K562 (cell line): ENCODE data around the gene FAM120B. TPM values are rescaled to one million over a fixed set of nuclear protein-coding genes. Genes with fewer than 3 reads are reported as not detected.

Source experiments
- ATAC-seq: fragments of 200-7000 bp; cut with Tn5 transposase; 3 replicates; pipeline ENCODE4 v1.9.1; 2020; ENCODE audit warnings: moderate library complexity
- BruUV-seq: library from RNA; stranded (reverse); fragments of 400-500 nt; replicated peaks from 2 replicates; lab custom pipeline; 2021; lab: Mats Ljungman, UMichigan
- CTCF ChIA-PET: fragments of 300-600 bp; formaldehyde crosslinking; extraction: SDS; loops from one replicate; lab custom pipeline; 2021; ENCODE audit warnings: low intra/inter-chr PET ratio; lab: Yijun Ruan, JAX
- POLR2A ChIA-PET: fragments of 300-600, 350-650 bp; sonication (Branson Sonifier 250); formaldehyde crosslinking; extraction: SDS; loops from one replicate; lab custom pipeline; 2021; ENCODE audit warnings: antibody characterized with exemption, inconsistent platforms; lab: Yijun Ruan, JAX
- DNase-seq, 4 experiments: peaks; one replicate each; pipeline versions ENCODE4 v3.0.0 to v3.0.0-alpha.2; 2011 to 2018; ENCODE audit warnings: low spot score in 3 of 4, mixed read lengths in 3 of 4; ENCODE audit errors: extremely low read depth in 1 of 4
- FAIRE-seq: peaks from 2 replicates; lab custom pipeline; 2011; peaks lifted over from hg19 to GRCh38; lab: Jason Lieb, UNC
- H2AFZ ChIP-seq: 2 replicates; pipeline ENCODE4 v1.6.0; 2011; ENCODE audit warnings: low read depth, low read length, control low read depth, inconsistent platforms
- H3K27ac ChIP-seq: fragments of 200-600 bp; 3 replicates; pipeline ENCODE4 v1.8.0; 2011; ENCODE audit warnings: low read depth, mild to moderate bottlenecking, control low read depth, inconsistent platforms, low read length, moderate library complexity, mixed read lengths; ENCODE audit errors: extremely low read depth
- H3K27me3 ChIP-seq, 2 experiments: fragments of 300-600 bp in 1 of 2; 2 replicates in 1 of 2; 3 replicates in 1 of 2; pipeline versions ENCODE4 v1.6.0 to v1.8.0; 2011; ENCODE audit warnings: inconsistent platforms in 2 of 2, low read length in 2 of 2, mild to moderate bottlenecking in 1 of 2, mixed read lengths in 1 of 2, moderate library complexity in 1 of 2; ENCODE audit not compliant: control insufficient read depth in 2 of 2, insufficient read depth in 2 of 2
- H3K36me3 ChIP-seq: fragments of 300-600 bp; 3 replicates; pipeline ENCODE4 v1.8.0; 2011; ENCODE audit warnings: mild to moderate bottlenecking, low read length, inconsistent platforms; ENCODE audit not compliant: control insufficient read depth, insufficient read depth
- H3K4me1 ChIP-seq, 2 experiments: fragments of 200-600 bp in 1 of 2; replicated peaks in 1 of 2; 2 replicates in 1 of 2; 3 replicates in 1 of 2; pipeline versions ENCODE4 v1.5.1 to v1.8.0; 2011; ENCODE audit warnings: inconsistent platforms in 2 of 2, low read length in 2 of 2, mild to moderate bottlenecking in 1 of 2, mixed read lengths in 1 of 2, moderate library complexity in 1 of 2; ENCODE audit not compliant: control insufficient read depth in 2 of 2, insufficient read depth in 2 of 2
- H3K4me2 ChIP-seq: 2 replicates; pipeline ENCODE4 v1.6.1; 2011; ENCODE audit warnings: low read length, control low read depth, inconsistent platforms, mixed read lengths; ENCODE audit not compliant: insufficient read depth
- H3K4me3 ChIP-seq: fragments of 200-600 bp; sonication (generic), shearing (Covaris generic); 2 replicates; pipeline ENCODE4 v1.5.1; 2016; ENCODE audit warnings: control low read depth, inconsistent platforms
- H3K79me2 ChIP-seq: fragments of 200-600 bp; 3 replicates; pipeline ENCODE4 v1.8.0; 2011; ENCODE audit warnings: low read length, inconsistent platforms; ENCODE audit not compliant: control insufficient read depth, insufficient read depth
- H3K9ac ChIP-seq, 2 experiments: 2 replicates each; pipeline versions ENCODE4 v1.6.0 to v1.6.1; 2011; ENCODE audit warnings: low read depth in 2 of 2, low read length in 2 of 2, control low read depth in 1 of 2, inconsistent platforms in 1 of 2, mild to moderate bottlenecking in 1 of 2, mixed read lengths in 1 of 2; ENCODE audit not compliant: insufficient read depth in 1 of 2
- H3K9me1 ChIP-seq: one replicate; pipeline ENCODE4 v1.6.0; 2011; ENCODE audit warnings: inconsistent platforms, mild to moderate bottlenecking, low read length, moderate library complexity; ENCODE audit not compliant: control insufficient read depth, insufficient read depth
- H3K9me3 ChIP-seq: replicated peaks from 2 replicates; pipeline ENCODE4 v1.5.1; 2011; ENCODE audit warnings: low read depth, low read length, inconsistent platforms; ENCODE audit not compliant: control insufficient read depth, insufficient read depth
- H4K20me1 ChIP-seq: replicated peaks from 2 replicates; pipeline ENCODE4 v1.6.1; 2011; ENCODE audit warnings: low read length, inconsistent platforms, mixed read lengths; ENCODE audit not compliant: control insufficient read depth, insufficient read depth
- CREB1 ChIP-seq, 2 experiments: sonication (generic) in 1 of 2; formaldehyde crosslinking in 1 of 2; IDR thresholded peaks; 2 replicates each; pipeline versions ENCODE4 v1.6.1 to v1.8.0; 2012 to 2022; ENCODE audit warnings: inconsistent platforms in 1 of 2, mild to moderate bottlenecking in 1 of 2, missing genetic modification reagents in 1 of 2, moderate library complexity in 1 of 2
- EP300 ChIP-seq: IDR thresholded peaks from 2 replicates; pipeline ENCODE4 v1.6.1; 2012; ENCODE audit warnings: low read length, improper control_type of control experiment
- NONO ChIP-seq, 2 experiments: fragments of 200-400 bp in 1 of 2; fragments of 450-650 bp in 1 of 2; formaldehyde crosslinking in 1 of 2; IDR thresholded peaks; 2 replicates each; pipeline ENCODE4 v1.6.1; 2017; ENCODE audit warnings: low read depth in 2 of 2, mild to moderate bottlenecking in 2 of 2, moderate library complexity in 2 of 2, low read length in 1 of 2
- SMARCA4 ChIP-seq: fragments of 450-650 bp; IDR thresholded peaks from 2 replicates; pipeline ENCODE4 v1.6.1; 2016
- TAF9B ChIP-seq: fragments of 450-650 bp; IDR thresholded peaks from 2 replicates; pipeline ENCODE4 v1.6.1; 2018; ENCODE audit warnings: mild to moderate bottlenecking; ENCODE audit not compliant: partially characterized antibody
- ZBED1 ChIP-seq: IDR thresholded peaks from 2 replicates; pipeline ENCODE4 v1.6.1; 2014
- ZNF41 ChIP-seq: fragments of 250-450 bp; sonication (Bioruptor Pico); conservative IDR thresholded peaks from 2 replicates; pipeline ENCODE4 v1.4.0; 2020; ENCODE audit warnings: mild to moderate bottlenecking
- ZNF589 ChIP-seq: fragments of 200-800 bp; sonication (Bioruptor generic); IDR thresholded peaks from 2 replicates; pipeline ENCODE4 v1.6.1; 2016; ENCODE audit warnings: low read depth, missing genetic modification characterization, missing compliant biosample characterization
- ZNF785 ChIP-seq: fragments of 250-450 bp; sonication (Bioruptor Pico); IDR thresholded peaks from 2 replicates; pipeline ENCODE4 v1.4.0; 2020; ENCODE audit warnings: mild to moderate bottlenecking
- WGBS: fragments of 100-300 bp; shearing (Covaris generic); methylation state at CpG from one replicate; pipeline ENCODE4 v1.1.6; 2016; ENCODE audit warnings: low coverage, mixed read lengths; ENCODE audit not compliant: insufficient coverage; ENCODE audit errors: missing lambda C conversion rate; 5-methylcytosine and 5-hydroxymethylcytosine counted together
- in situ Hi-C: fragments of 300-500 bp; cut with MboI; formaldehyde crosslinking; loops from 4 replicates; pipeline ENCODE4 v1.15.0; 2018; ENCODE audit warnings: inconsistent platforms, mixed read lengths
- intact Hi-C: fragments of 100-400 bp; cut with micrococcal nuclease; formaldehyde crosslinking; loops from 2 replicates; pipeline ENCODE4 v1.14.2; 2022
- polyA plus RNA-seq, 8 experiments: library from polyadenylated mRNA; depleted of rRNA in 4 of 8; stranded (reverse) in 5 of 8; unstranded in 3 of 8; fragments of >200 nt; fragmentation: Nextera tagmentation in 2 of 8; fragmentation: Illumina TruSeq in 1 of 8; extraction: Ambion mirVana in 2 of 8; extraction: Trizol in 1 of 8; gene quantifications; 2 replicates each; pipeline versions ENCODE4 v1.2.1 to v1.2.3, GENCODE V29; 2011 to 2014; ENCODE audit warnings: inconsistent platforms in 1 of 8, missing spikeins in 1 of 8
- total RNA-seq, 7 experiments: library from RNA; depleted of rRNA in 6 of 7; stranded (reverse); fragments of >200 nt in 6 of 7; fragmentation: Illumina TruSeq in 2 of 7; extraction: Trizol in 2 of 7; gene quantifications; 2 replicates each; pipeline versions ENCODE4 v1.2.1 to v1.2.3, GENCODE V29; 2011 to 2021; ENCODE audit warnings: low replicate concordance in 1 of 7
- TF ChIP-seq, protein P1 (sequence below), 2 experiments: IDR thresholded peaks; 2 replicates each; pipeline ENCODE4 v1.6.1; 2011; ENCODE audit warnings: borderline replicate concordance in 1 of 2, control low read depth in 1 of 2, low read depth in 1 of 2, low read length in 1 of 2, mild to moderate bottlenecking in 1 of 2, mixed read lengths in 1 of 2, moderate library complexity in 1 of 2; ENCODE audit not compliant: insufficient read depth in 1 of 2, insufficient read length in 1 of 2, poor library complexity in 1 of 2, severe bottlenecking in 1 of 2; ENCODE audit errors: extremely low read depth in 1 of 2
- TF ChIP-seq, protein P2 (sequence below), 3 experiments: fragments of 200-800 bp in 1 of 3; fragments of 250-450 bp in 1 of 3; fragments of 450-650 bp in 1 of 3; sonication (Bioruptor Pico) in 1 of 3; sonication (Bioruptor generic) in 1 of 3; formaldehyde crosslinking in 1 of 3; IDR thresholded peaks; 2 replicates each; pipeline versions ENCODE4 v1.6.1 to v1.8.0; 2016 to 2022; ENCODE audit warnings: mild to moderate bottlenecking in 2 of 3, missing genetic modification characterization in 2 of 3, missing compliant biosample characterization in 1 of 3, moderate library complexity in 1 of 3
- TF ChIP-seq, protein P3 (sequence below): fragments of 450-650 bp; IDR thresholded peaks from 2 replicates; pipeline ENCODE4 v1.7.1; 2018; ENCODE audit warnings: mild to moderate bottlenecking, low read depth; ENCODE audit not compliant: partially characterized antibody
- TF ChIP-seq, protein P4 (sequence below): conservative IDR thresholded peaks from 2 replicates; pipeline ENCODE4 v1.6.1; 2011; ENCODE audit warnings: low read depth, mild to moderate bottlenecking, low read length; ENCODE audit not compliant: control insufficient read depth

Gene FAM120B
- total and polyA plus RNA-seq, 9 of the 15 experiments (the other 6 are each of a cell fraction or from before 2014, with no cell fraction given): 3.5 to 22.6 (median 14.7) TPM

DNA sequence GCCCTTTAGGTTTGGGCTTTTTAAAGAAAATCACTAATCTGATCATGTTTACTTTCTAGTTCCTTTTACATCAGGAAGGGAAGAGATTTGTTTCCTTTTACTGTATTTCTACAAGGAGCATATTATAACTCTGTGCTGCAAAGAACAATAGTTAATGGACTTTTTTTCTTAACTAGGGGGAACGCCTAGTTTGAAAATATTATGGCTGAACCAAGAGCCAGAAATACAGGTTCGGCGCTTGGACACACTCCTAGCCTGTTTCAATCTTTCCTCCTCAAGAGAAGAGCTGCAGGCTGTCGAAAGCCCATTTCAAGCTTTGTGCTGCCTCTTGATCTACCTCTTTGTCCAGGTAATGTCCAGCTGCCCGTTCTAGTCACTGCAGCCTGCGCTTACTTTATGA, 41.4 kb downstream of the FAM120B start:
- BruUV-seq: no TSS peak
- POLR2A ChIA-PET: interaction anchor here (0.5 to 1.0 kb wide), 2 partner anchors 37 to 460 kb away, joined by 3 to 4 read pairs; no protein-coding TSS in a partner anchor
- no peaks in the 10 kb centered on the region; a peak in 2 of 5 replicates for H3K4me1 ChIP-seq
- TF ChIP-seq ZBED1: no peak
- TF ChIP-seq CREB1 (IDR thresholded peaks at IDR 0.05): no peak
- TF ChIP-seq CREB1 (CRISPR knock-in tag; IDR thresholded peaks at IDR 0.05): no peak
- TF ChIP-seq NONO (IDR thresholded peaks at IDR 0.05; ENCODE audit: low read depth in 2 of 2, low read length in 1 of 2): no peak
- no peak for TF ChIP-seq ZNF785
- no peak for TF ChIP-seq TAF9B
- TF ChIP-seq, protein P1, sequence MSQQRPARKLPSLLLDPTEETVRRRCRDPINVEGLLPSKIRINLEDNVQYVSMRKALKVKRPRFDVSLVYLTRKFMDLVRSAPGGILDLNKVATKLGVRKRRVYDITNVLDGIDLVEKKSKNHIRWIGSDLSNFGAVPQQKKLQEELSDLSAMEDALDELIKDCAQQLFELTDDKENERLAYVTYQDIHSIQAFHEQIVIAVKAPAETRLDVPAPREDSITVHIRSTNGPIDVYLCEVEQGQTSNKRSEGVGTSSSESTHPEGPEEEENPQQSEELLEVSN (IDR thresholded peaks at IDR 0.05; ENCODE audit: borderline replicate concordance in 1 of 2, extremely low read depth in 1 of 2, insufficient read depth in 1 of 2, insufficient read length in 1 of 2, low read depth in 1 of 2, low read length in 1 of 2, poor library complexity in 1 of 2, severe bottlenecking in 1 of 2): no peak
- TF ChIP-seq, protein P2, sequence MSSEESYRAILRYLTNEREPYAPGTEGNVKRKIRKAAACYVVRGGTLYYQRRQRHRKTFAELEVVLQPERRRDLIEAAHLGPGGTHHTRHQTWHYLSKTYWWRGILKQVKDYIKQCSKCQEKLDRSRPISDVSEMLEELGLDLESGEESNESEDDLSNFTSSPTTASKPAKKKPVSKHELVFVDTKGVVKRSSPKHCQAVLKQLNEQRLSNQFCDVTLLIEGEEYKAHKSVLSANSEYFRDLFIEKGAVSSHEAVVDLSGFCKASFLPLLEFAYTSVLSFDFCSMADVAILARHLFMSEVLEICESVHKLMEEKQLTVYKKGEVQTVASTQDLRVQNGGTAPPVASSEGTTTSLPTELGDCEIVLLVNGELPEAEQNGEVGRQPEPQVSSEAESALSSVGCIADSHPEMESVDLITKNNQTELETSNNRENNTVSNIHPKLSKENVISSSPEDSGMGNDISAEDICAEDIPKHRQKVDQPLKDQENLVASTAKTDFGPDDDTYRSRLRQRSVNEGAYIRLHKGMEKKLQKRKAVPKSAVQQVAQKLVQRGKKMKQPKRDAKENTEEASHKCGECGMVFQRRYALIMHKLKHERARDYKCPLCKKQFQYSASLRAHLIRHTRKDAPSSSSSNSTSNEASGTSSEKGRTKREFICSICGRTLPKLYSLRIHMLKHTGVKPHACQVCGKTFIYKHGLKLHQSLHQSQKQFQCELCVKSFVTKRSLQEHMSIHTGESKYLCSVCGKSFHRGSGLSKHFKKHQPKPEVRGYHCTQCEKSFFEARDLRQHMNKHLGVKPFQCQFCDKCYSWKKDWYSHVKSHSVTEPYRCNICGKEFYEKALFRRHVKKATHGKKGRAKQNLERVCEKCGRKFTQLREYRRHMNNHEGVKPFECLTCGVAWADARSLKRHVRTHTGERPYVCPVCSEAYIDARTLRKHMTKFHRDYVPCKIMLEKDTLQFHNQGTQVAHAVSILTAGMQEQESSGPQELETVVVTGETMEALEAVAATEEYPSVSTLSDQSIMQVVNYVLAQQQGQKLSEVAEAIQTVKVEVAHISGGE (CRISPR knock-in tag; IDR thresholded peaks at IDR 0.05): no peak
- no peak for TF ChIP-seq SMARCA4
- TF ChIP-seq EP300: no peak
- TF ChIP-seq ZNF41 (CRISPR knock-in tag): no peak
- TF ChIP-seq, protein P3, sequence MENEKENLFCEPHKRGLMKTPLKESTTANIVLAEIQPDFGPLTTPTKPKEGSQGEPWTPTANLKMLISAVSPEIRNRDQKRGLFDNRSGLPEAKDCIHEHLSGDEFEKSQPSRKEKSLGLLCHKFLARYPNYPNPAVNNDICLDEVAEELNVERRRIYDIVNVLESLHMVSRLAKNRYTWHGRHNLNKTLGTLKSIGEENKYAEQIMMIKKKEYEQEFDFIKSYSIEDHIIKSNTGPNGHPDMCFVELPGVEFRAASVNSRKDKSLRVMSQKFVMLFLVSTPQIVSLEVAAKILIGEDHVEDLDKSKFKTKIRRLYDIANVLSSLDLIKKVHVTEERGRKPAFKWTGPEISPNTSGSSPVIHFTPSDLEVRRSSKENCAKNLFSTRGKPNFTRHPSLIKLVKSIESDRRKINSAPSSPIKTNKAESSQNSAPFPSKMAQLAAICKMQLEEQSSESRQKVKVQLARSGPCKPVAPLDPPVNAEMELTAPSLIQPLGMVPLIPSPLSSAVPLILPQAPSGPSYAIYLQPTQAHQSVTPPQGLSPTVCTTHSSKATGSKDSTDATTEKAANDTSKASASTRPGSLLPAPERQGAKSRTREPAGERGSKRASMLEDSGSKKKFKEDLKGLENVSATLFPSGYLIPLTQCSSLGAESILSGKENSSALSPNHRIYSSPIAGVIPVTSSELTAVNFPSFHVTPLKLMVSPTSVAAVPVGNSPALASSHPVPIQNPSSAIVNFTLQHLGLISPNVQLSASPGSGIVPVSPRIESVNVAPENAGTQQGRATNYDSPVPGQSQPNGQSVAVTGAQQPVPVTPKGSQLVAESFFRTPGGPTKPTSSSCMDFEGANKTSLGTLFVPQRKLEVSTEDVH: no peak
- TF ChIP-seq ZNF589 (CRISPR knock-in tag): no peak
- TF ChIP-seq, protein P4, sequence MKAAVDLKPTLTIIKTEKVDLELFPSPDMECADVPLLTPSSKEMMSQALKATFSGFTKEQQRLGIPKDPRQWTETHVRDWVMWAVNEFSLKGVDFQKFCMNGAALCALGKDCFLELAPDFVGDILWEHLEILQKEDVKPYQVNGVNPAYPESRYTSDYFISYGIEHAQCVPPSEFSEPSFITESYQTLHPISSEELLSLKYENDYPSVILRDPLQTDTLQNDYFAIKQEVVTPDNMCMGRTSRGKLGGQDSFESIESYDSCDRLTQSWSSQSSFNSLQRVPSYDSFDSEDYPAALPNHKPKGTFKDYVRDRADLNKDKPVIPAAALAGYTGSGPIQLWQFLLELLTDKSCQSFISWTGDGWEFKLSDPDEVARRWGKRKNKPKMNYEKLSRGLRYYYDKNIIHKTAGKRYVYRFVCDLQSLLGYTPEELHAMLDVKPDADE: no peak

More for the DNA sequence above, 41.4 kb downstream of the FAM120B start:
- peaks cover 13% of the 10 kb centered on the region; the same call in 1 of the 2 replicates for H3K9me3 ChIP-seq
- H3K27ac ChIP-seq: no peak overlapping the region
- CTCF ChIA-PET: no interaction called here
- in situ Hi-C loops: no loop called here
- H3K9me1 ChIP-seq: no peaks in the 10 kb centered on the region
- no peak for DNase-seq
- H3K36me3 ChIP-seq: peaks cover 48% of the 10 kb centered on the region
- H2AFZ ChIP-seq: no peak overlapping the region
- no peak overlapping the region for H3K9ac ChIP-seq
- 96% methylated on average over 6 of the region's 6 CpGs for WGBS
- no peak for ATAC-seq
- H3K27me3 ChIP-seq: no peaks in the 10 kb centered on the region
- no peak overlapping the region for H3K4me2 ChIP-seq
- no peak overlapping the region for H3K4me3 ChIP-seq
- intact Hi-C loops: no loop called here
- no peak for FAIRE-seq
- H4K20me1 ChIP-seq: no peaks in the 10 kb centered on the region
- no peaks in the 10 kb centered on the region for H3K79me2 ChIP-seq
